Neural progenitor cell (in vitro differentiated cells): ENCODE data around the gene XPA.

Experiments
- CTCF ChIP-seq: fragments of 200-600 bp; sonication (generic); IDR thresholded peaks from 2 replicates; pipeline ENCODE4 v1.5.1; 2017; ENCODE audit warnings: antibody characterized with exemption, mild to moderate bottlenecking
- EZH2phosphoT487 ChIP-seq: fragments of 200-600 bp; sonication (generic); IDR thresholded peaks from 2 replicates; pipeline ENCODE4 v1.6.1; 2017; ENCODE audit warnings: antibody characterized with exemption

- TF ChIP-seq CTCF: no peak
- no peak for TF ChIP-seq EZH2phosphoT487
Measured at GRCh38 chr9:97632248-97632984, 64.7 kb downstream of the XPA start.
